Dedifferentiated amniotic fluid mesenchymal stem cell (primary cell): Measurements from ENCODE around the gene KIAA1217.

ENCODE experiments used
- DNase-seq: peaks from one replicate; pipeline ENCODE4 v3.0.0-alpha.2; 2016; ENCODE audit errors: extremely low spot score

Gene KIAA1217

DNA sequence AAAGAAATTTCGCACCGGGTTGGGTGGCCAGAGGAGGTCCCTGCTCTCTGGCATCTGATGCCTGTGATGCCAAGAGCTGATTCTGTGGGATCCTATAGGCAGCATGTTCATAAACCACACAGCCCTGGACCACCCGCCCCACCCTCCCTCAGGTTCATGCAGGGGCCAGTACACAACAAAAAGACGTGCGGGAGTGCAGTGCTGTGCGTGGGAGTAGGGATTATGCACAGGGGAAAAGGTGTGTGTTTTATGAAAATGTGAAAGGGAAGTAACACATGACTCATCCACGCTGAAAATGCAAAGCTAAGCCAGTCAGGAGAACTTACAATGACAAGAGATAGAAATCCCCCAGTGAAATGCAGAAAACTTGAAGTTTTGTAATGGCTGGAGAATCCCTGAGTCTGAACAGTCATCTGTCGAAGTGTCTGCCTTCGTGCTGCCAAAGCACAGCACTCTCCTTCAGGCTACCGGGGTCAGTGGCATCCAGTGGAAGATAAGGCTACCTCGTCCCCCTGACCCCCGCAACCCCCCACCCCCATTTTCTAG lies 1.1 kb downstream of the KIAA1217 start:
- DNase-seq: no peak

DNA sequence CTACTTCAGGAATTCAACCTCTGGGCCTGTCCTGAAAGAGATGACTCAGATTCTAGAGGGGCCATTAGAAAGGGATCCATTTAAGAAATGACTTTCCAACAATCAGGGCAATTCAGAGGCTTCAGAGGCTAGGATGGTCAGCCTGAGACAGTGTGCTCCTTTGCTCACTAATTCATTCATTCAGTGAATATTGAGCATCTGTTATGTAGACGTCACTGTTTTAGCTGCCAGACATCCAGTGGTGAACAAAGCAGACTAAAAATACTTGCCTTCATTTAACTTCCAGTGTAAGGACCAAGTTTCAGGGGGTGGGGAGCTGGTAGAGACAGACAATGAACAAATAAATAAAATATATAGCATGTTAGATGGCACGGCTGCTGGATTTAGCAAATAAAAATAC lies 1.6 kb downstream of the KIAA1217 start:
- DNase-seq: no peak

DNA sequence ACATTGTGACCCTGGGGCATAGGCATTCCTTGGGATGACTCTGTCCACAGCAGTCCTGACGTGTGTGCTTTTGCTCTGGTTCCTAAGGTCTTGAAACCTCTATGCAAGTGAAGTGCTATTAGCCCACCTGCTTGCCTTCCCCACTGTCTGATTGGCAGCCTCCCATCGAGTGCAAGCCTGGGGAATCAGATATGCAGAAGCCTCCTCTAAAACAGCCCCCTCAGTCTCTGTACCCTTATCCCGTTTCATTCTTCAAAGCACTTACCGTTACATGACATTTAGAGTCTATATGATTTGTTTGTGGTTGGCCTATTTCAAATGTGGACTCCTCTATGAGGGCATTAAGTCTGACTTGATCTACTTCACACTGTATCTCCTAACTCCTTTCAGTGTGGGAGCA lies 4.3 kb downstream of the KIAA1217 start:
- no peak for DNase-seq

DNA sequence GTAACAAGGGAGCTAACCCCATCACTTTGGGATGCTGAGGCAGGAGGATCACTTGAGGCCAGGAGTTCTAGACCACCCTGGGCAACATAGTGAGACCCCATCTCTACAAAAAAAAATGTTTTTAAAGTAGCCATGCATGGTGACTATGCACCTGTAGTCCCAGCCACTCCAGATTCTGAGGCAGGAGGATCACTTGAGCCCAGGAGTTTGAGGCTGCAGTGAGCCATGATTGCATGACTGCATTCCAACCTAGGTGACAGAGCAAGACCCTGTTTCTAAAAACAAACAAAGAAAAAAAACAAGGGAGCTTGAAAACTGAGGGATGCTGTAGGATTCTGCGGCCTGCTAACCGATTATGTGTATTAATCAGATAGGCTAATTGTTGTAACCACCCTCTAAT lies 4.9 kb downstream of the KIAA1217 start:
- DNase-seq: no peak

- DNase-seq: no peak
Measured at GRCh38 chr10:24214762-24215161, 5.8 kb downstream of the KIAA1217 start.

- no peak for DNase-seq
Measured at GRCh38 chr10:24215196-24215595, 6.3 kb downstream of the KIAA1217 start.

GRCh38 chr10:24215603-24216002 lies 6.7 kb downstream of the KIAA1217 start:
- no peak for DNase-seq

GRCh38 chr10:24219963-24220362 lies 11.0 kb downstream of the KIAA1217 start:
- DNase-seq: no peak

DNA sequence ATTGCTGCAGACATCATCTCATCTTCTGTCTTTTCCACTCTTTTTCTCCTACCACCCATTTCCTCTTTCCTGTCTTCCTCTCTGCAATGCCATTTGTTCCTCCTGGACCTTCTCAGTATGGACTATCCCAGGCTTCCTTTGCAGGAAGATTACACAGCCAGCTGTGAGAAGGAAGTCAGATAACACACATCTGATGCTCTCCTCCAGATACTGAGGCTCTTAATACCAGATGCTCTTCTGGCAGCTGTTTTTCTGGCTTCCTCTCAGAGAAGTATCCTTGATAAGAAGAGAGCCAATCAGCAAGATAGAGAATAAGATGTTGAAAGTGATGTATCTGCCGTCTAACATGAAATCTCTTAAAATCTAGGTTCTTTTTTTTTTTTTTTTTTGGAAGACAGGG lies 14.4 kb downstream of the KIAA1217 start:
- no peak for DNase-seq

GRCh38 chr10:24223953-24224352 lies 15.0 kb downstream of the KIAA1217 start:
- no peak for DNase-seq

DNA sequence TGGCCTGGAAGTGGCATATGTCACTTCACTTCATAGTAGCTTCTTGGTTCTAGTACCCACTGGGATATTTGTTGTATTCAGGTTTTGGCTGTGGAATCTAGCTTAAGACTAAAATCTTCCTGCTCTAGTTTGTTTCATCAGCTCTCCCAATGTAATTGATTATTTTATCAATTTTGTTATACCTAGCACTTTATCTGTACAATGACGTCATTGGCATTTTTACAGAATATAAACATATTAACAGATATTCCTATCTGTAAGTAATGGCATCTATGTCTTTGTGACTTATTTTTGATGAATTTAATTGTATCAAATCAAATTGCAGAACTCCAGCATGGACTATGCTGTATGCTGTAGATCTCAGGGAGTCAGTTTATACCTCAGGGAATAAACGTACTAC lies 19.7 kb downstream of the KIAA1217 start:
- no peak for DNase-seq

DNA sequence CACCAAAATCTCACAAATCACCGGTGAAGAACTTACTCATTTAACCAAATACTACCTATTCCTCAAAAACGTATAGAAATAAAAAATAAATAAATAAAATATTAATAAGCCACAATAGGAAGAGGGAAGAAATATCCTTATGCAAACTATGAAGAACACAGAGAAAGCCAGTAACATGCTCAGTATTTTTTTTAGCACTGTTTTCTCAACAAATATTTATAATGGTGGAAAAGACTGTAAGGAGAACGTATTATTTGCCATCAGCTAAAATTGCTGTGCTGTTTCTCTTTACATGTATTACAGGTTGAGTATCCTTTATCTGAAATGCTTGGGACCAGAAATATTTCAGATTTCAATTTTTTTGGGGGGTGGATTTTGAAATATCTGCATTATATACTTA lies 21.0 kb downstream of the KIAA1217 start:
- DNase-seq: no peak

DNA sequence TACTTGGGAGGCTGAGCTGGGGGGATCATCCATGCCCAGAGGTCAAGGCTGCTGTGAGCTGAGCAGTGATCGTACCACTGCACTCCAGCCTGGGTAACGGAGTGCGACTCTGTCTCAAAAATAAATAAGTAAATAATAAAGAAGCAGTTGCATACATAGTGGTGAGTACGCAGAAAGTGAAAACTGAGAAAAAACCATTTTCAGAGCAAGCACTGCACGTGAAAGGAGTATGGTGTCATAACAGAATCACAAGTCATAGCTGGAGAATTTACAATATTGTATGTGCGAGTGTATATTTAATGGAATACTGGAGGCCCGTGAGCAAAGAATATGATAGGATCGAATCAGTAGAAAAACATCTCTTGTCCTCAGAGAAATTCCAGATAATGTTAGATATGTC lies 22.3 kb downstream of the KIAA1217 start:
- DNase-seq: no peak

DNA sequence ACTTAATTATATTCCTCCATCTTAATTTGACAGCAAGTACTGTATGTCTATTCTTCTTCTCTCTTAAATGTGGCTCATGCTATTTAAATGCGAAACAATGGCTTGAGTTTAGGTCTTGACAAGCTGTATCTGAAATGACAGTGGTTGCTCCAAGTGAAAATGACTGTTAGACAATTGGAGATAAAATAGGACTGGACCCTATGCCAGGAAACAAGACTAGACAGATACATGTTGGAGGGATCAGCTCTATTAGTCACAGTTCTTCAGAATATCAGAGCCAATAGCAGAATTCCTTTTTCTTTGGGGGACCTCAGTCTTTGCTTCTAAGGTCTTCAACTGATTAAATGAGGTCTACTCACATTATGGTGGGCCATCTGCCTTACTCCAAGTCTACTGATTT lies 25.8 kb downstream of the KIAA1217 start:
- DNase-seq: no peak

- no peak for DNase-seq
Measured at GRCh38 chr10:24235471-24235870, 26.5 kb downstream of the KIAA1217 start.

- no peak for DNase-seq
Measured at GRCh38 chr10:24237801-24238395, 29.0 kb downstream of the KIAA1217 start.

DNA sequence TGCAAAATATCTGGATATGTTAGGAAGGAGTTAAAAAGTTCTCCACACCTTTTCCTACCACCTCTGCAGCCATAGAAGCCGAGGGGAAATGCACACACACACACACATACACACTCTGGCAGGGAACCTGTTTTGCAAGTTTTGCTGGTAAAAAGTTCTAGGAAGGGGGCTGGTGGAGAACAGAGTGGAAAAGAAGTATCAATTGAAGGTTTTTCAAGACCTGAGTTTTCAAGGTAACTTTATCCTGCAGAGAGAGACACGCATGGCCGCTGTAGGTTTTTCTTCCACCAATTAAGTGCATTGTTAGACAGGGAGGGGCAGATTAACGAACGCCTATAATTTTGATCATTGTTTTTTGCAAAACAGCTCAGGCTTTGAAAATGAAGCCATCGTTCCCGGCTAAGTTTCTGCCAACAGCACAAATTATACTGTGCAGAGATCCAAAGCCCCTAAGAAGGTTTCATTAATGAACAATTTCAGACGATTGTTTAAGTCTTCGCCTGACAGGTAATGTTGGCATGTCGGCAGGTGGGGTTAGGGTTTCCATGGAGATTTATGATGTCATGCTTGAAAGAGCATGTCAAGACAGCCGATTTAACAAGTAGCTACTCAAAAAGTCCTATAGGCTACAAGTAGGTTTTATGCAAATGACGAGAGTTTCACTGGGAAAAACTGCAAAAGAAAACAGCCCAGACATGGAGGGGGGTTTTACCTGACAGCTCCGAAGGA lies 29.7 kb downstream of the KIAA1217 start:
- no peak for DNase-seq

- no peak for DNase-seq
Measured at GRCh38 chr10:24239289-24240040, 30.5 kb downstream of the KIAA1217 start.

DNA sequence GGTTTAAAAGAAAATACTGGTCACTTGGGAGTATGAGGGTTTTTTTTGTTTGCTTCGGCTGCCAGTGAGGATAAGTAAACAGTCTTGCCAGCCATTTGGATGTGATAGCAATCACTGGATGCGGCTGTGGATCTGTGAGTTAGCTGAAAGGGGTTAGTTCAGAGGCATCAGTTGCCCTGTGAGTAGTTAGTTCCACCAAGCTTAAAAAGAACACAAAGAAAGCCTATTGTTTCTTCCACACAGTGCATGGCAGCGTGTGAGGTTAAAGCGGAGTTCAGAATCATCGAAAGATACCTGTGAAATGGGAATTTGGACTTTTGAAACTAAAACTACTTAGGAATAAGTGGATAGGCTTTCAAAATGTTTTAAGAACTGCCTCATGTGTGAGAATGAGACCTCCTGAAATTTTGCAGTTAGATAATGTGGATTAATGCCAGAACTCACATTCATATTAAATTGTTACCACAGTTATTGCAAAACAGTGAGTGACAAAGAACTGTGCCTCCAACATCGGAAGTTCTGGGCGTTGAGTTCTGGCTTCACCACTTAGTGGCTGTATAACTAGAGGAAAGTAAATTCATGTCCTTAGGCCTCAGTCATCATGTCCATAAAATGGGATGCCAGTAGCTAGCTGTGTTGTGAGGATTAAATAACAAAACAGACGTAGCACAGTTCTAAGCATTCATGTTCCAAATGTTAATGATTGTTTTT lies 31.3 kb downstream of the KIAA1217 start:
- no peak for DNase-seq

DNA sequence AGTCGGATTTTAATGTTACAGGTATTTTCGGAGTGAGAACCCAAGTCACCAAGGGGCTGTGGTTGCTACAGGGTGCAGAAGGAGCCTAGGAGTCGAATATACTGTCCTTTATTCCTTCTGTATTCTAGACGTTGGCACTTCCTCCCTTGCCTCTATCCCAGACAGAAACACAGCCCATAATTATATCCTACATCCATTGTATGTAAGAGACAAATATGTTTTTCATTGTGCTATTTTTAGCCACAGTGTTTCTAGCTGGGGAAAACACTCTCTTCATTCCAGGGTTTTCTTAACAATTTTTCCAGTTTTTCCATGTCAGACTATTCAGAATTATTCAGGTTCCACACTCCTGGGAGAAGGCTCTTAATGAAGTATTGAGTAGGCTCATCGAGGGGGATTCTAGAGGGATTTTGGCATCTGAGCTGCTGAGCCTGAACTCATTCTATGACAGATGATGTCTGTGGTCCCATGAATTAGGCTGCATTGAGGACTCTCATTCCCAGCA lies 32.6 kb downstream of the KIAA1217 start:
- DNase-seq: no peak

DNA sequence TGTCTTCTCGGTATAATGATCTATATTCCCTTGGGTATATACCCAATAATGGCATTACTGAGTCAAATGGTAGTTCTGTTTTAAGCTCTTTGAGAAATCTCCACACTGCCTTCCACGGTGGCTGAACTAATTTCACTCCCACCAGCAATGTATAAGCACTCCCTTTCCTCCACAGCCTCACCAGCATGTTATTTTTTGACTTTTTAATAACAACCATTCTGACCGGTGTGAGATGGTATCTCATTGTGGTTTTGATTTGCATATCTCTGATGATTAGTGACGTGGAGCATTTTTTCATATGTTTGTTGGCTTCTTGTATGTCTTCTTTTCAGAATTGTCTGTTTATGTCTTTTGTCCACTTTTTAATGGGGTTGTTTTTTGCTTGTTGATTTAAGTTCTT lies 33.6 kb downstream of the KIAA1217 start:
- DNase-seq: no peak

DNA sequence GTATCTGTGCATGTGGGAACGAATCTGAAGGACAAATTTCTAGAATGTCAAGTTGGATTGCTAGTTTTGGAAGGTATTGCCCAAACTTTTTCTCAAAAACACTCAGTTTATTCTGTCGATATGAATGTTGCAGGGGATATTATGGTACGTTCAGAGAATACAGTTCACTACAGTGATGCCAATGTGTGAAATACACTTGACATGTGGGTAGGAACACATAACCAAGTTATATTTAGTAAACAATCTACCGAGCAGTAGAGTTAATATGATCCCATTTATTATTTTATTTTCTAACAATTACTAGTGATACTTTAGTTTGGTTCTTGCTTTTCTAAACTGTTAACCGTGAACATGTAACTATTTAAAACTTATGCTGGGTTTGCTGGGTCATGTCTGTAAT lies 37.4 kb downstream of the KIAA1217 start:
- no peak for DNase-seq
